LoVo (cell line): ENCODE results near the gene RUSC1.
"Not testable (repeated sequence)": the region's sequence is repeated elsewhere in the genome, so short reads cannot be mapped to it uniquely, and the experiment has no call there.

Experiments
- DNase-seq: peaks from one replicate; pipeline ENCODE4 v3.0.0-alpha.2; 2016; ENCODE audit warnings: low spot score

Gene RUSC1, protein sequence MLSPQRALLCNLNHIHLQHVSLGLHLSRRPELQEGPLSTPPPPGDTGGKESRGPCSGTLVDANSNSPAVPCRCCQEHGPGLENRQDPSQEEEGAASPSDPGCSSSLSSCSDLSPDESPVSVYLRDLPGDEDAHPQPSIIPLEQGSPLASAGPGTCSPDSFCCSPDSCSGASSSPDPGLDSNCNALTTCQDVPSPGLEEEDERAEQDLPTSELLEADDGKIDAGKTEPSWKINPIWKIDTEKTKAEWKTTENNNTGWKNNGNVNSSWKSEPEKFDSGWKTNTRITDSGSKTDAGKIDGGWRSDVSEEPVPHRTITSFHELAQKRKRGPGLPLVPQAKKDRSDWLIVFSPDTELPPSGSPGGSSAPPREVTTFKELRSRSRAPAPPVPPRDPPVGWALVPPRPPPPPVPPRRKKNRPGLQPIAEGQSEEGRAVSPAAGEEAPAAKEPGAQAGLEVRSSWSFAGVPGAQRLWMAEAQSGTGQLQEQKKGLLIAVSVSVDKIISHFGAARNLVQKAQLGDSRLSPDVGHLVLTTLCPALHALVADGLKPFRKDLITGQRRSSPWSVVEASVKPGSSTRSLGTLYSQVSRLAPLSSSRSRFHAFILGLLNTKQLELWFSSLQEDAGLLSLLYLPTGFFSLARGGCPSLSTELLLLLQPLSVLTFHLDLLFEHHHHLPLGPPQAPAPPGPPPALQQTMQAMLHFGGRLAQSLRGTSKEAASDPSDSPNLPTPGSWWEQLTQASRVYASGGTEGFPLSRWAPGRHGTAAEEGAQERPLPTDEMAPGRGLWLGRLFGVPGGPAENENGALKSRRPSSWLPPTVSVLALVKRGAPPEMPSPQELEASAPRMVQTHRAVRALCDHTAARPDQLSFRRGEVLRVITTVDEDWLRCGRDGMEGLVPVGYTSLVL

GRCh38 chr1:155320661-155321617 lies at the start of gene RUSC1:
Gene RUSC1, plus strand, starts transcription at chr1:155320894. Its CDS starts 880 bp downstream, at chr1:155321774.
- DNase-seq: no peak

DNA sequence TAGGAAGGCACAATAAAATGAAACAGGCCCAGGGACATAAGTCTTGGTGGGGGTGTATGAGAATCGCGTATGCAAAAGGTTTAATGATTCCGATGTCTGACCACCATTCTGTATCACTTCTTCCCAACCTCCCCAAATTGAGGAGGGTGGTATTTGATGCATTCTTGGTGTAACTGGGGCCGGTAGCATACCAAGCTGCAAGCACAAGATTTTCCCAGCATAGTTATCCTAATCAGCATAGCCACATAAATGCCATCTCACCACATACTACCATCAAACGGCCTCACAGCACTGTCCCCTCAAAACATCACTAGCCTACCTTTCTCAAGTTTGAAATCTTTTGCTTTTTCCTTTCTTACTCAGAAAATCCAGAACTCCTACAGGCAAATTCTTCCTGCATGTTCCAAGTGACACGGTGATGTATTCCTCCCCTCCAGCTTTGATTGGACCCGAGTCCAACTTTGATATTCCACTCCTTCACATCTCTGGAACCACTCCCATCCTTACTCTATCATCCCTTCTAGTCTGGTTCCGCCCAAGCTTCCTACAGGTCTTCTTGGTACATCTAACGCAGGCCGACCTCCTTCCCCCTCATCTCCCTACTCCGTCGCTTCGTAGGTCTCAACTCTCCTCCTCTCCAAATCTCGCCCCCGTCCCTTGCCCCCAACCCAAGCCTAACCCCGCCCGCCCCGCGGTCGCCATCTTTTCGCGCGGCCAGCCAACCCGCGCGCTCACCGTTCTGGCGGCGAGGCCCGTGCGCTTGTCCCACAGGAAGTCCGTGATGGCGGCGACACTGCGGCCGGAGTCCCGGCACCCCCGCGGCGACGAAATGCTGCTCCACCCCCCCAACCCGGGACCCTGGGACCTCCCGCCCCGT lies 48.0 kb upstream of the RUSC1 start:
- DNase-seq: peak; percentile 63

GRCh38 chr1:155273343-155274245 lies 47.1 kb upstream of the RUSC1 start, which contains the start of gene CLK2:
Gene CLK2, minus strand, starts transcription at chr1:155273504. Its CDS starts 2,527 bp downstream, at chr1:155270977.
- peak; percentile 97 for DNase-seq

- peak; percentile 97 for DNase-seq
Observed at GRCh38 chr1:155277070-155277901, 43.4 kb upstream of the RUSC1 start, which contains the start of gene HCN3. Gene HCN3, plus strand, starts transcription at chr1:155277463. Its CDS starts 128 bp downstream, at chr1:155277591.

DNA sequence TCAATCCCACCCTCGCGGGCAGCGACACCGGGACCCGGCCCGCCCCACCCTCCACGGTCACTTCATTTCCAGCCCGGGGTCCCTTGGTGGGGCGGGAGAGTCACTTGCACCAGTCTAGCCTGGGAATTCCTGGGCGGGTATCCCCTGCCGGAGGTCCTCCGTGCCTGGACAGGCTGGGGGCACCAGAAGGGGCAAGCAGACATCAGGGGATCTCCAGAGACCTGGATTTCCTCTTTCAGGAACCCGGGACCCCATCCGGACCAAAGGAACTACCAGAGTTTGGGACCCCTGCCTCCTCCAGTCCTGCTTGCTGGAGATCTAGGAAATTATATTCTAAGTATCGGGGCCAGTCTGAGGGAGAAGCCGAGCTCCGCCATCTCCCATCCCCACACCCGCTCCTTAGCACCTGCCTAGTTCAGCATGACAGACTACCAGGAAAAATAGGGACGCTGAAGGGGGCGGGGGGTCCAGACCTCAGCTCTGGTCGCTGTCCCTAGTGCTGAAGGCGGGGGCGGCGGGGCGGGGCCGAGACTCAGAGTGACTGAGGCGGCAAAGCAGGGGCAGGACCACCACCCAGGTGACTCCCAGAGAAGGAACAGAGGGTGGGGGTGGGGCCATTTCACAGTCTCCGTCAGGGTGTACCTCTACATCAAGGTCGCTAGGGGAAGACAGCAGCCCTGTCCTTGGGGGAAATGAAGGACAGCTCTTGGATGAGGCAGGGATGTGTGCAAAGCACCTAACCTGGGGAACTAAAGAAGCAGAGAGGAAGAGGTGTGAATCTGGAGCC lies 42.6 kb upstream of the RUSC1 start:
- peak; percentile 45 for DNase-seq

- DNase-seq: no peak
Observed at GRCh38 chr1:155278689-155279160, 42.0 kb upstream of the RUSC1 start.

DNA sequence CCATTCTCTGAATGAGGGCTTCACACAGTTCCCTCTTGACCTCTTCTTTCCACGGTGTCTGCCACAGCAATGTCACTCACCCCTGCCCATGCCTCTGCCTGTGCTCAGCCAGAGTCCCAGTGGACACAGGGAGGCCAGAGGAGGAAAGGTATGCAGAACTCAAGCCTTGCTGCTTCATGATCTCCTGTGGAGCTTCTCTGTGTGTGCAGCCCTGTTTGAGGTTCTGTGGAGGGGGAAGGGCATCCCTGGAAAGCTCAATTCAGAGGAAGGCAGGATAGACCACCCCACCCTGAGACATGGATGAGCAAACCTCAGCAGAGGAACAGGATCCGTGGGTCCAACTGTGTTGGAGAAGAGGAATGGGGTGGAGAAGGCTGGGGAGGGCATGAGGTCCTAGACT lies 41.4 kb upstream of the RUSC1 start:
- no peak for DNase-seq

DNA sequence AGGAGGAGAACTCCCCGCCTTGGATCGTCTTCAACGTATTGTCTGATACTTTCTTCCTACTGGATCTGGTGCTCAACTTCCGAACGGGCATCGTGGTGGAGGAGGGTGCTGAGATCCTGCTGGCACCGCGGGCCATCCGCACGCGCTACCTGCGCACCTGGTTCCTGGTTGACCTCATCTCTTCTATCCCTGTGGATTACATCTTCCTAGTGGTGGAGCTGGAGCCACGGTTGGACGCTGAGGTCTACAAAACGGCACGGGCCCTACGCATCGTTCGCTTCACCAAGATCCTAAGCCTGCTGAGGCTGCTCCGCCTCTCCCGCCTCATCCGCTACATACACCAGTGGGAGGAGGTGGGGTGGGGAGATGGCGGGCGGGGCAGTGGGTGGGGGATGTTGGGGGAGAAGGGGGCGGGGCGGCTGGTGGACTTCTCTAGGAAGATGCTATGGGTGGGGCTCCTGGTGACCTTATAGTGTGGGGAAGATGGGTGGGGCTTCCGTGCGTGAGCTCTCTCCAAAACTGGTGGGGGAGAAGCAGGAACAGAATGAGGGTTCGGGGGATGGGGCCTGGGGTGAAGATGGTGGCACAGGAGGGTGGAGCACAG lies 38.1 kb upstream of the RUSC1 start:
- no peak for DNase-seq

GRCh38 chr1:155284476-155284875 lies 36.2 kb upstream of the RUSC1 start:
- no peak for DNase-seq

DNA sequence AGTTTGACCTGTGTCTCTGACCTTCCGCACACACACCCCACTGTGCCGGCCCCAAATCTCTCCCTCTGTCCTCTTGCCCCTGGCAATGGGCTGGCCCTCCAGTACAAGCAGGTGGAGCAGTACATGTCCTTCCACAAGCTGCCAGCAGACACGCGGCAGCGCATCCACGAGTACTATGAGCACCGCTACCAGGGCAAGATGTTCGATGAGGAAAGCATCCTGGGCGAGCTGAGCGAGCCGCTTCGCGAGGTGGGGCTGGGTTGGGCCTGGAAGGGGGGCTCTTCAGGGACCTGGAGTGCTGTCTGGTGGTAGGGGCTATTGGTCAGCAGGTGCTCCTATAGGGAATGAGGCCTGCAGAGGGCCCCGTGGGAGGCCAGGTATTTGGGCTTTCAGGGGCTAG lies 35.6 kb upstream of the RUSC1 start:
- no peak for DNase-seq

DNA sequence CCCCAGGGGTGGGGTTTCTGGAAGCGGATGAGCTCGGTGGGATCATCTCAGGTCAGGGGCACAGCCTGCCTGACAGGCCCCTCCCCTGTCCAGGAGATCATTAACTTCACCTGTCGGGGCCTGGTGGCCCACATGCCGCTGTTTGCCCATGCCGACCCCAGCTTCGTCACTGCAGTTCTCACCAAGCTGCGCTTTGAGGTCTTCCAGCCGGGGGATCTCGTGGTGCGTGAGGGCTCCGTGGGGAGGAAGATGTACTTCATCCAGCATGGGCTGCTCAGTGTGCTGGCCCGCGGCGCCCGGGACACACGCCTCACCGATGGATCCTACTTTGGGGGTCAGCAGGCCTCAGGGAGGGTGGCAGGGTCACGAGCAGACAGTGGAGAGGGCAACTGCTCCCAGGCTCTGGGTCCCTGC lies 35.1 kb upstream of the RUSC1 start:
- no peak for DNase-seq

DNA sequence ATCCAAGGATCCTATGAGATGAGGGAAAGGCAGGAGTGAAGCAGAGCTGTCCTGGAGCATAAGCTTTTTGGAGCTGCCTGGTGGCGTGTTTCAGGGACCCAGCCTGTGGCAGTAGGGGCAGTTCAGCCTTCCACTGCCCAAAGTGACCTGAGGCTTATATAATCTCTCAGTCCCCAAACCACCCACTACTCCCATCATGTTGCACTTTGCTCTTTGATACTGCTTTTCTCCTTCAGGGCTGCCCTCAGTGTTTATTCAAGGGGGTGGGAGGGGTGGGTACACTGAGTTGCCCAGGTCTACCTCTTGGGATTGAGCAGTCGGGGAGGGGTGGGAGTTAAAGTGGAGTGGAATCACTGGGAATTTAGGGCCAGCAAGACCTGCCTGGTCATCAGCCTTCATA lies 34.1 kb upstream of the RUSC1 start:
- DNase-seq: no peak

DNA sequence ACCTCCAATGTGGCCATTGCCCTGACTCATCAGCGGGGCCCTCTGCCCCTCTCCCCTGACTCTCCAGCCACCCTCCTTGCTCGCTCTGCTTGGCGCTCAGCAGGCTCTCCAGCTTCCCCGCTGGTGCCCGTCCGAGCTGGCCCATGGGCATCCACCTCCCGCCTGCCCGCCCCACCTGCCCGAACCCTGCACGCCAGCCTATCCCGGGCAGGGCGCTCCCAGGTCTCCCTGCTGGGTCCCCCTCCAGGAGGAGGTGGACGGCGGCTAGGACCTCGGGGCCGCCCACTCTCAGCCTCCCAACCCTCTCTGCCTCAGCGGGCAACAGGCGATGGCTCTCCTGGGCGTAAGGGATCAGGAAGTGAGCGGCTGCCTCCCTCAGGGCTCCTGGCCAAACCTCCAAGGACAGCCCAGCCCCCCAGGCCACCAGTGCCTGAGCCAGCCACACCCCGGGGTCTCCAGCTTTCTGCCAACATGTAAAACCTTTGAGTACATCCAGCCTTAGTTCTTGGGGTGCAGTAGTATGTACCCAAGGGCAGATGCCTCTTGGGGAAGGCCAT lies 32.6 kb upstream of the RUSC1 start:
- no peak for DNase-seq

DNA sequence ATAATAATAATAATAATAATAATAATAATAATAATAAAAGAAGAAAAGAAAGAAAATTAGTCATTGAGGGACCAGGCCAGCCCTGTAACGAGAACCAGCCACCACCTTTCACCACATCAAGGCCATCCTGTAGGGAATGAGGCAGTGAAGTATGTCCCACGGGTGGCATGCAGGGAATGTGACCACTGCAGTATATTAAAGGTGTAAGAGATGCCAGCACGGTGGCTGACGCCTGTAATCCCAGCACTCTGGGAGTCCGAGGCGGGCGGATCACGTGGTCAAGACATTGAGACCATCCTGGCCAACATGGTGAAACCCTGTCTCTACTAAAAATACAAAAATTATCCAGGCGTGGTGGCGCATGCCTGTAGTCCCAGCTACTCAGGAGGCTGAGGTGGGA lies 29.7 kb upstream of the RUSC1 start:
- DNase-seq: not testable (repeated sequence)

- DNase-seq: no peak
Observed at GRCh38 chr1:155293086-155293749, 27.5 kb upstream of the RUSC1 start.

GRCh38 chr1:155294520-155295182 lies 26.0 kb upstream of the RUSC1 start:
- no peak for DNase-seq
